HepG2 (cell line): ENCODE results near the gene FAM217B. TPM values are rescaled to one million over a fixed set of nuclear protein-coding genes. Genes with fewer than 3 reads are reported as not detected.

ENCODE experiments used
- ATAC-seq: fragments of 200-7000 bp; cut with Tn5 transposase; 3 replicates; pipeline ENCODE4 v1.9.1; 2020; ENCODE audit warnings: mild to moderate bottlenecking, moderate library complexity
- BruUV-seq: library from RNA; stranded (reverse); fragments of 400-500 nt; replicated peaks from 2 replicates; lab custom pipeline; 2021; lab: Mats Ljungman, UMichigan
- CTCF ChIA-PET: fragments of 300-600 bp; formaldehyde crosslinking; extraction: SDS; loops from one replicate; lab custom pipeline; 2021; ENCODE audit warnings: low total read pairs, inconsistent platforms, low intra/inter-chr PET ratio; lab: Yijun Ruan, JAX
- POLR2A ChIA-PET: fragments of 350-600 bp; sonication (Branson Sonifier 250); formaldehyde crosslinking; loops from one replicate; lab custom pipeline; 2020; ENCODE audit warnings: antibody characterized with exemption, inconsistent platforms; lab: Yijun Ruan, JAX
- DNase-seq: peaks from one replicate; pipeline ENCODE4 v3.0.0-alpha.2; 2015; ENCODE audit warnings: low spot score
- FAIRE-seq: peaks from 3 replicates; lab custom pipeline; 2011; peaks lifted over from hg19 to GRCh38; lab: Jason Lieb, UNC
- H2AFZ ChIP-seq: one replicate; pipeline ENCODE4 v1.6.1; 2011; ENCODE audit warnings: low read length, inconsistent platforms
- H3K27ac ChIP-seq: fragments of 300-600 bp; 3 replicates; pipeline ENCODE4 v1.8.0; 2011; ENCODE audit warnings: mixed run types, mild to moderate bottlenecking, mixed read lengths, low read length, inconsistent platforms; ENCODE audit not compliant: insufficient read depth; ENCODE audit errors: extremely low read length
- H3K27me3 ChIP-seq, 2 experiments: fragments of 200-600 bp in 1 of 2; 2 replicates in 1 of 2; 3 replicates in 1 of 2; pipeline versions ENCODE4 v1.6.0 to v1.8.0; 2011; ENCODE audit warnings: low read length in 2 of 2, mild to moderate bottlenecking in 2 of 2, moderate library complexity in 2 of 2, inconsistent platforms in 1 of 2; ENCODE audit not compliant: insufficient read depth in 2 of 2, control insufficient read depth in 1 of 2
- H3K36me3 ChIP-seq, 2 experiments: fragments of 200-600 bp in 1 of 2; replicated peaks in 1 of 2; 2 replicates in 1 of 2; 3 replicates in 1 of 2; pipeline versions ENCODE4 v1.5.1 to v1.8.0; 2011; ENCODE audit warnings: low read length in 2 of 2, inconsistent platforms in 1 of 2; ENCODE audit not compliant: insufficient read depth in 2 of 2, control insufficient read depth in 1 of 2
- H3K4me1 ChIP-seq: 2 replicates; pipeline ENCODE4 v1.5.1; 2012; ENCODE audit warnings: low read length, inconsistent platforms; ENCODE audit not compliant: insufficient read depth
- H3K4me2 ChIP-seq: 2 replicates; pipeline ENCODE4 v1.6.0; 2011; ENCODE audit warnings: low read depth, low read length, inconsistent platforms
- H3K4me3 ChIP-seq, 3 experiments: fragments of 200-600 bp in 1 of 3; sonication (generic), shearing (Covaris generic) in 1 of 3; replicated peaks in 1 of 3; 2 replicates each; pipeline ENCODE4 v1.5.1; 2011 to 2016; ENCODE audit warnings: low read length in 3 of 3, inconsistent platforms in 2 of 3, low read depth in 2 of 3, mild to moderate bottlenecking in 2 of 3, control low read depth in 1 of 3, mixed read lengths in 1 of 3; ENCODE audit not compliant: insufficient read depth in 1 of 3
- H3K79me2 ChIP-seq: one replicate; pipeline ENCODE4 v1.6.1; 2011; ENCODE audit warnings: low read length, inconsistent platforms; ENCODE audit not compliant: insufficient read depth
- H3K9ac ChIP-seq: 2 replicates; pipeline ENCODE4 v1.6.0; 2011; ENCODE audit warnings: mild to moderate bottlenecking, low read depth, low read length, inconsistent platforms; ENCODE audit not compliant: insufficient read depth
- H3K9me3 ChIP-seq: 2 replicates; pipeline ENCODE4 v1.5.1; 2012; ENCODE audit warnings: mild to moderate bottlenecking, low read length
- H4K20me1 ChIP-seq: 2 replicates; pipeline ENCODE4 v1.6.0; 2011; ENCODE audit warnings: inconsistent platforms, mild to moderate bottlenecking, low read length, moderate library complexity; ENCODE audit not compliant: insufficient read depth
- FOSL2 ChIP-seq: sonication (generic); formaldehyde crosslinking; IDR thresholded peaks from 2 replicates; pipeline ENCODE4 v1.4.0; 2020; ENCODE audit warnings: missing genetic modification reagents
- MAFK ChIP-seq, 2 experiments: IDR thresholded peaks in 1 of 2; conservative IDR thresholded peaks in 1 of 2; 2 replicates each; pipeline ENCODE4 v1.6.1; 2011; ENCODE audit warnings: improper control_type of control experiment in 2 of 2, low read length in 2 of 2
- RFX3 ChIP-seq: IDR thresholded peaks from 2 replicates; pipeline ENCODE4 v1.6.1; 2016; ENCODE audit warnings: missing biosample characterization, missing genetic modification reagents
- SIN3B ChIP-seq: fragments of 150-350 bp; IDR thresholded peaks from 2 replicates; pipeline ENCODE4 v1.6.1; 2014; ENCODE audit warnings: low read length
- SNAPC2 ChIP-seq: sonication (generic); formaldehyde crosslinking; IDR thresholded peaks from 2 replicates; pipeline ENCODE4 v1.8.1; 2022; ENCODE audit warnings: mild to moderate bottlenecking, missing genetic modification reagents
- ZNF143 ChIP-seq: sonication (generic); formaldehyde crosslinking; IDR thresholded peaks from 2 replicates; pipeline ENCODE4 v1.4.0; 2020; ENCODE audit warnings: missing genetic modification reagents
- ZNF335 ChIP-seq: sonication (generic); formaldehyde crosslinking; IDR thresholded peaks from 2 replicates; pipeline ENCODE4 v1.4.0; 2020; ENCODE audit warnings: missing genetic modification reagents
- ZNF570 ChIP-seq: sonication (generic); formaldehyde crosslinking; IDR thresholded peaks from 2 replicates; pipeline ENCODE4 v1.4.0; 2020; ENCODE audit warnings: mild to moderate bottlenecking, missing genetic modification reagents, borderline replicate concordance
- ZNF768 ChIP-seq: sonication (generic); formaldehyde crosslinking; IDR thresholded peaks from 2 replicates; pipeline ENCODE4 v1.4.0; 2020; ENCODE audit warnings: missing genetic modification reagents
- WGBS: methylation state at CpG from one replicate; pipeline ENCODE4 v1.1.6; 2017; ENCODE audit warnings: low lambda C conversion rate; 5-methylcytosine and 5-hydroxymethylcytosine counted together
- in situ Hi-C: cut with HindIII; loops from 2 replicates; pipeline ENCODE4 v1.10.0; 2017; ENCODE audit warnings: low pct_unique_long_range_greater_than_20kb; ENCODE audit not compliant: extremely low pct_ligation_motif_present
- intact Hi-C: fragments of 100-400 bp; cut with micrococcal nuclease; formaldehyde crosslinking; loops from one replicate; pipeline ENCODE4 v1.10.0; 2022; ENCODE audit not compliant: unreplicated experiment
- polyA plus RNA-seq, 8 experiments: library from polyadenylated mRNA; depleted of rRNA in 3 of 8; stranded (reverse) in 7 of 8; unstranded in 1 of 8; fragments of >200 nt; fragmentation: Illumina TruSeq in 4 of 8; extraction: Trizol in 4 of 8; gene quantifications; 2 replicates each; pipeline versions ENCODE4 v1.2.1 to v1.2.3, GENCODE V29; 2011 to 2016; ENCODE audit warnings: low read depth in 4 of 8, missing spikeins in 1 of 8, mixed read lengths in 1 of 8; ENCODE audit not compliant: insufficient read depth in 1 of 8
- total RNA-seq, 5 experiments: library from RNA; depleted of rRNA; stranded (reverse); fragments of >200 nt; fragmentation: Illumina TruSeq; extraction: Trizol; gene quantifications; 2 replicates each; pipeline ENCODE4 v1.2.3, GENCODE V29; 2016; ENCODE audit warnings: low read depth in 1 of 5
- TF ChIP-seq, protein P1 (sequence below): sonication (generic); formaldehyde crosslinking; IDR thresholded peaks from 2 replicates; pipeline ENCODE4 v1.9.0; 2021; ENCODE audit warnings: missing genetic modification reagents, borderline replicate concordance
- TF ChIP-seq, protein P2 (sequence below): sonication (generic); formaldehyde crosslinking; IDR thresholded peaks from 2 replicates; pipeline ENCODE4 v1.4.0; 2020; ENCODE audit warnings: missing genetic modification reagents, low read depth, mild to moderate bottlenecking, borderline replicate concordance
- TF ChIP-seq, protein P3 (sequence below): IDR thresholded peaks from 2 replicates; pipeline ENCODE4 v1.6.1; 2016; ENCODE audit warnings: missing compliant biosample characterization, missing genetic modification reagents, borderline replicate concordance

FAM217B gene
- total and polyA plus RNA-seq, 2 of the 13 experiments (the other 11 are each of a cell fraction or from before 2014, with no cell fraction given) = 11.1 to 14.3 TPM

- TF ChIP-seq, protein P1, sequence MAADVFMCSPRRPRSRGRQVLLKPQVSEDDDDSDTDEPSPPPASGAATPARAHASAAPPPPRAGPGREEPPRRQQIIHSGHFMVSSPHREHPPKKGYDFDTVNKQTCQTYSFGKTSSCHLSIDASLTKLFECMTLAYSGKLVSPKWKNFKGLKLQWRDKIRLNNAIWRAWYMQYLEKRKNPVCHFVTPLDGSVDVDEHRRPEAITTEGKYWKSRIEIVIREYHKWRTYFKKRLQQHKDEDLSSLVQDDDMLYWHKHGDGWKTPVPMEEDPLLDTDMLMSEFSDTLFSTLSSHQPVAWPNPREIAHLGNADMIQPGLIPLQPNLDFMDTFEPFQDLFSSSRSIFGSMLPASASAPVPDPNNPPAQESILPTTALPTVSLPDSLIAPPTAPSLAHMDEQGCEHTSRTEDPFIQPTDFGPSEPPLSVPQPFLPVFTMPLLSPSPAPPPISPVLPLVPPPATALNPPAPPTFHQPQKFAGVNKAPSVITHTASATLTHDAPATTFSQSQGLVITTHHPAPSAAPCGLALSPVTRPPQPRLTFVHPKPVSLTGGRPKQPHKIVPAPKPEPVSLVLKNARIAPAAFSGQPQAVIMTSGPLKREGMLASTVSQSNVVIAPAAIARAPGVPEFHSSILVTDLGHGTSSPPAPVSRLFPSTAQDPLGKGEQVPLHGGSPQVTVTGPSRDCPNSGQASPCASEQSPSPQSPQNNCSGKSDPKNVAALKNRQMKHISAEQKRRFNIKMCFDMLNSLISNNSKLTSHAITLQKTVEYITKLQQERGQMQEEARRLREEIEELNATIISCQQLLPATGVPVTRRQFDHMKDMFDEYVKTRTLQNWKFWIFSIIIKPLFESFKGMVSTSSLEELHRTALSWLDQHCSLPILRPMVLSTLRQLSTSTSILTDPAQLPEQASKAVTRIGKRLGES = no peak
- TF ChIP-seq ZNF143 (CRISPR knock-in tag) = no peak
- no peak for TF ChIP-seq SIN3B
- no peak for TF ChIP-seq RFX3 (CRISPR knock-in tag)
- no peak for TF ChIP-seq ZNF335 (CRISPR knock-in tag)
- TF ChIP-seq, all 625 proteins: peak for 0
Measured at GRCh38 chr20:59987135-59987534, 46.9 kb downstream of the FAM217B start (continued).

GRCh38 chr20:59988141-59988540 lies 48.0 kb downstream of the FAM217B start:
- no peaks in the 10 kb centered on the region for H3K4me1 ChIP-seq
- H3K79me2 ChIP-seq = no peaks in the 10 kb centered on the region
- H3K36me3 ChIP-seq = no peaks in the 10 kb centered on the region
- TF ChIP-seq, protein P2, sequence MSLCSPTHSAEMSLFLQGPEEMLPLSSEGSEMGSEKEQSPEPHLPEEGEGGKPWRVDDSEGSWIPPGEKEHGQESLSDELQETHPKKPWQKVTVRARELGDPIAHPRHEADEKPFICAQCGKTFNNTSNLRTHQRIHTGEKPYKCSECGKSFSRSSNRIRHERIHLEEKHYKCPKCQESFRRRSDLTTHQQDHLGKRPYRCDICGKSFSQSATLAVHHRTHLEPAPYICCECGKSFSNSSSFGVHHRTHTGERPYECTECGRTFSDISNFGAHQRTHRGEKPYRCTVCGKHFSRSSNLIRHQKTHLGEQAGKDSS (CRISPR knock-in tag) = no peak
- TF ChIP-seq MAFK (conservative IDR thresholded peaks at IDR 0.05 in 1 of 2, IDR thresholded peaks at IDR 0.05 in 1 of 2; ENCODE audit: low read length in 2 of 2) (peak; percentile 42 to 57), FOSL2 (CRISPR knock-in tag) (peak; percentile 53; the same call in 1 of the 2 replicates), ZNF570 (CRISPR knock-in tag) (no peak), SNAPC2 (CRISPR knock-in tag) (no peak), ZNF768 (CRISPR knock-in tag) (peak; percentile 73; the same call in 1 of the 2 replicates)
- TF ChIP-seq, protein P3, sequence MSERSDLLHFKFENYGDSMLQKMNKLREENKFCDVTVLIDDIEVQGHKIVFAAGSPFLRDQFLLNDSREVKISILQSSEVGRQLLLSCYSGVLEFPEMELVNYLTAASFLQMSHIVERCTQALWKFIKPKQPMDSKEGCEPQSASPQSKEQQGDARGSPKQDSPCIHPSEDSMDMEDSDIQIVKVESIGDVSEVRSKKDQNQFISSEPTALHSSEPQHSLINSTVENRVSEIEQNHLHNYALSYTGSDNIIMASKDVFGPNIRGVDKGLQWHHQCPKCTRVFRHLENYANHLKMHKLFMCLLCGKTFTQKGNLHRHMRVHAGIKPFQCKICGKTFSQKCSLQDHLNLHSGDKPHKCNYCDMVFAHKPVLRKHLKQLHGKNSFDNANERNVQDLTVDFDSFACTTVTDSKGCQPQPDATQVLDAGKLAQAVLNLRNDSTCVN (CRISPR knock-in tag) = no peak
- DNase-seq (no peak), ATAC-seq (peak; percentile 41; the same call in 2 of the 3 replicates), FAIRE-seq (no peak)
- intact Hi-C loops = no loop called here
- POLR2A ChIA-PET = no interaction called here
- H3K9me3 ChIP-seq = no peaks in the 10 kb centered on the region
- in situ Hi-C loops = no loop called here
- no peak overlapping the region for H2AFZ ChIP-seq
- WGBS = 10% methylated on average over 5 of the region's 5 CpGs
- no peak overlapping the region for H3K4me3 ChIP-seq
- CTCF ChIA-PET = no interaction called here
- no peaks in the 10 kb centered on the region for H4K20me1 ChIP-seq
- no TSS peak for BruUV-seq
- H3K27ac ChIP-seq = no peak overlapping the region
- no peak overlapping the region for H3K4me2 ChIP-seq
- no peak overlapping the region for H3K9ac ChIP-seq
- no peaks in the 10 kb centered on the region for H3K27me3 ChIP-seq
